GM23248 (cell line): Measurements from ENCODE around the gene AGFG2.

ENCODE experiments used
- EZH2 ChIP-seq: fragments of 200-600 bp; sonication (generic); IDR thresholded peaks from 2 replicates; pipeline ENCODE4 v1.6.1; 2018; ENCODE audit warnings: antibody characterized with exemption, mild to moderate bottlenecking; ENCODE audit not compliant: insufficient read depth, poor library complexity, severe bottlenecking
- EZH2phosphoT487 ChIP-seq: fragments of 200-600 bp; sonication (generic); IDR thresholded peaks from 2 replicates; pipeline ENCODE4 v1.6.1; 2018; ENCODE audit warnings: antibody characterized with exemption, moderate library complexity, mild to moderate bottlenecking, low read depth; ENCODE audit not compliant: insufficient read depth

GRCh38 chr7:100590077-100590737, 51.2 kb downstream of the AGFG2 start:
- TF ChIP-seq EZH2phosphoT487 (no peak), EZH2 (no peak)
